ENCODE data around the gene CRELD2.

Gene CRELD2

GRCh38 chr22:49934160-49934890 is 15.9 kb downstream of the CRELD2 start:
- Histone ChIP-seq H3K4me1 (ENCODE audit: control insufficient read depth in 1 of 2, insufficient read depth in 1 of 2, low read depth in 1 of 2, low read length in 1 of 2) (peaks cover 62 to 63% of the 10 kb centered on the region in 2 experiments), H3K9me3 (no peaks in the 10 kb centered on the region), H3K27me3 (peaks cover 7% of the 10 kb centered on the region), H3K4me3 (ENCODE audit: low read depth in 1 of 2, low read length in 1 of 2) (peak overlapping the region; percentile 76 to 96), H3K36me3 (no peaks in the 10 kb centered on the region), H3K27ac (peak overlapping the region; percentile 98)
- no peak for TF ChIP-seq CTCF (IDR thresholded peaks at IDR 0.05)

- Histone ChIP-seq H3K27me3 (peaks cover 7% of the 10 kb centered on the region), H3K27ac (peak overlapping the region; percentile 98), H3K36me3 (no peaks in the 10 kb centered on the region), H3K9me3 (no peaks in the 10 kb centered on the region), H3K4me1 (ENCODE audit: control insufficient read depth in 1 of 2, insufficient read depth in 1 of 2, low read depth in 1 of 2, low read length in 1 of 2) (peaks cover 56 to 57% of the 10 kb centered on the region in 2 experiments), H3K4me3 (ENCODE audit: low read depth in 1 of 2, low read length in 1 of 2) (peak overlapping the region; percentile 76 to 96)
- no peak for TF ChIP-seq CTCF (IDR thresholded peaks at IDR 0.05)
Measured at GRCh38 chr22:49934891-49935557, 16.6 kb downstream of the CRELD2 start.

GRCh38 chr22:49935561-49935960 is 17.1 kb downstream of the CRELD2 start:
- Histone ChIP-seq H3K4me3 (ENCODE audit: low read depth in 1 of 2, low read length in 1 of 2) (peak overlapping the region in 1 of 2 experiments; percentile 76), H3K9me3 (no peaks in the 10 kb centered on the region), H3K36me3 (no peaks in the 10 kb centered on the region), H3K4me1 (ENCODE audit: control insufficient read depth in 1 of 2, insufficient read depth in 1 of 2, low read depth in 1 of 2, low read length in 1 of 2) (peaks cover 51 to 52% of the 10 kb centered on the region in 2 experiments), H3K27ac (peak overlapping the region; percentile 98), H3K27me3 (peaks cover 7% of the 10 kb centered on the region)
- no peak for TF ChIP-seq CTCF (IDR thresholded peaks at IDR 0.05)

- Histone ChIP-seq H3K4me3 (ENCODE audit: low read depth in 1 of 2, low read length in 1 of 2) (peak overlapping the region; percentile 67 to 76), H3K27me3 (peaks cover 7% of the 10 kb centered on the region), H3K27ac (peak overlapping the region; percentile 98), H3K4me1 (ENCODE audit: control insufficient read depth in 1 of 2, insufficient read depth in 1 of 2, low read depth in 1 of 2, low read length in 1 of 2) (peaks cover 43 to 44% of the 10 kb centered on the region in 2 experiments), H3K36me3 (no peaks in the 10 kb centered on the region), H3K9me3 (no peaks in the 10 kb centered on the region)
- TF ChIP-seq CTCF (IDR thresholded peaks at IDR 0.05) = peak; percentile 56
Measured at GRCh38 chr22:49936018-49936972, 17.9 kb downstream of the CRELD2 start.
